Astrocyte (in vitro differentiated cells and primary cell): Measurements from ENCODE around the gene PAM16. TPM values are rescaled to one million over a fixed set of nuclear protein-coding genes. Genes with fewer than 3 reads are reported as not detected.

Experiments
- DNase-seq: peaks from one replicate; pipeline ENCODE4 v3.0.0-alpha.2; 2010; ENCODE audit warnings: low read depth
- FAIRE-seq: peaks from 2 replicates; lab custom pipeline; 2011; peaks lifted over from hg19 to GRCh38; lab: Jason Lieb, UNC
- H2AFZ ChIP-seq: 2 replicates; pipeline ENCODE4 v1.6.0; 2012; ENCODE audit warnings: low read depth, low read length, inconsistent platforms
- H3K27ac ChIP-seq: 2 replicates; pipeline ENCODE4 v1.5.1; 2011; ENCODE audit warnings: low read depth, low read length, inconsistent platforms
- H3K27me3 ChIP-seq: 2 replicates; pipeline ENCODE4 v1.6.0; 2011; ENCODE audit warnings: low read length, inconsistent platforms; ENCODE audit not compliant: insufficient read depth
- H3K36me3 ChIP-seq: 2 replicates; pipeline ENCODE4 v1.5.1; 2011; ENCODE audit warnings: low read length, inconsistent platforms; ENCODE audit not compliant: insufficient read depth
- H3K4me1 ChIP-seq: 2 replicates; pipeline ENCODE4 v1.5.1; 2011; ENCODE audit warnings: low read length, inconsistent platforms; ENCODE audit not compliant: insufficient read depth
- H3K4me2 ChIP-seq: 2 replicates; pipeline ENCODE4 v1.6.0; 2012; ENCODE audit warnings: low read length, inconsistent platforms
- H3K4me3 ChIP-seq: 2 replicates; pipeline ENCODE4 v1.5.1; 2011; ENCODE audit warnings: low read depth, mild to moderate bottlenecking, low read length, inconsistent platforms; ENCODE audit not compliant: insufficient read depth
- H3K79me2 ChIP-seq: 2 replicates; pipeline ENCODE4 v1.6.0; 2012; ENCODE audit warnings: mild to moderate bottlenecking, low read length, inconsistent platforms; ENCODE audit not compliant: insufficient read depth
- H3K9ac ChIP-seq: 2 replicates; pipeline ENCODE4 v1.6.0; 2012; ENCODE audit warnings: mild to moderate bottlenecking, low read length, inconsistent platforms
- H3K9me3 ChIP-seq: 2 replicates; pipeline ENCODE4 v1.5.1; 2012; ENCODE audit warnings: low read depth, mild to moderate bottlenecking, low read length, inconsistent platforms; ENCODE audit not compliant: insufficient read depth
- H4K20me1 ChIP-seq: 2 replicates; pipeline ENCODE4 v1.6.0; 2012; ENCODE audit warnings: low read length, inconsistent platforms; ENCODE audit not compliant: insufficient read depth
- H3K27ac Mint-ChIP-seq: one replicate; pipeline ENCODE4 v1.8.0; 2021; ENCODE audit warnings: mild to moderate bottlenecking, mixed read lengths; ENCODE audit not compliant: unreplicated experiment
- H3K27me3 Mint-ChIP-seq: one replicate; pipeline ENCODE4 v1.8.0; 2021; ENCODE audit warnings: low read depth, mixed read lengths; ENCODE audit not compliant: unreplicated experiment
- H3K36me3 Mint-ChIP-seq: one replicate; pipeline ENCODE4 v1.8.0; 2021; ENCODE audit warnings: low read depth, mixed read lengths; ENCODE audit not compliant: unreplicated experiment
- H3K4me1 Mint-ChIP-seq: one replicate; pipeline ENCODE4 v1.8.0; 2021; ENCODE audit warnings: low read depth, mixed read lengths; ENCODE audit not compliant: unreplicated experiment
- H3K4me3 Mint-ChIP-seq: one replicate; pipeline ENCODE4 v1.8.0; 2021; ENCODE audit warnings: mild to moderate bottlenecking, moderate library complexity, mixed read lengths; ENCODE audit not compliant: unreplicated experiment
- H3K9me3 Mint-ChIP-seq: one replicate; pipeline ENCODE4 v1.8.0; 2021; ENCODE audit warnings: mild to moderate bottlenecking, mixed read lengths; ENCODE audit not compliant: unreplicated experiment
- EZH2 ChIP-seq: IDR thresholded peaks from 2 replicates; pipeline ENCODE4 v1.6.1; 2012; ENCODE audit warnings: mild to moderate bottlenecking, low read length, inconsistent platforms; ENCODE audit not compliant: insufficient read depth
- total RNA-seq: library from RNA; stranded (reverse); gene quantifications from 2 replicates; pipeline ENCODE4 v1.2.1, GENCODE V29; 2021
- TF ChIP-seq, protein P1 (sequence below): IDR thresholded peaks from 2 replicates; pipeline ENCODE4 v1.5.1; 2011; ENCODE audit warnings: low read depth, mild to moderate bottlenecking, inconsistent platforms, low read length, moderate library complexity; ENCODE audit not compliant: insufficient read depth

The PAM16 gene
- total RNA-seq, 1 donor from 2014 or later = 51.9 TPM

DNA sequence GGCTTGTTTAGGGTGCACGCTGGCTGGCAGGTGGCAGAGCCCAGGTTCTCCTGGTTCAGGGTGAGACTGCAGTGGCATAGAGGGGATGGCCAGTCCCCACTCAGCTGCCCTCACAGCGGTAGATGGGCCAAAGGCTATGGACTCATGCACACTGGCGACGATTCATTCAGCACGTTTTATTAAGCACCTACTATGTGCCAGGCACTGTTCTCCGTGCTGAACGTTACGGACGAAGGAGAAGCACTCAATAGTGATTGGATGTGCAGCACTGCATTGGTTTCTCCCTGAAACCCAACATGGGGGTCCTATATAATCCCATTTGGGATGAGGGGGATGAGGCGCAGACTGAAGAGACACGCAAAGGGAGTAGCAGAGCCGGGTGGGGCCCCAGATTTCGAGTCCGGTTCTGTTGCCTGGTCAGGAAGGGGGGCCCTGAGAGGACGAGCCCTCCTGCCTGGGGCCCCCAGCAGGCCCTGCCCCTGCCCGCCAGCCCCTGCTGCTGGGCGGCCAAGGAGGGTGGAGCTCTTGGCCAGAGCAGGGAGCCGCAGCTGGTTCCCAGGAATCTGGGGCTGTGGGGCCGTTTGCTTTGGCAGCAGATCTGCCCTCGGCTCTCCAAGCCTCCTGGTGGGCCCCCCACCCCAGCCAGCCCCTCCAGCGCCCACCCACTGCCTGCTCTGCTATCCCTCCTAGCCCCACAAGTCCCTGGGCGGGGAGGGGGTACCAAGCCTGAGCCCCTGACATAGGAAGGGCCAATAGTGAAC, 26.4 kb downstream of the PAM16 start:
- no peak overlapping the region for H3K27ac ChIP-seq
- TF ChIP-seq, protein P1, sequence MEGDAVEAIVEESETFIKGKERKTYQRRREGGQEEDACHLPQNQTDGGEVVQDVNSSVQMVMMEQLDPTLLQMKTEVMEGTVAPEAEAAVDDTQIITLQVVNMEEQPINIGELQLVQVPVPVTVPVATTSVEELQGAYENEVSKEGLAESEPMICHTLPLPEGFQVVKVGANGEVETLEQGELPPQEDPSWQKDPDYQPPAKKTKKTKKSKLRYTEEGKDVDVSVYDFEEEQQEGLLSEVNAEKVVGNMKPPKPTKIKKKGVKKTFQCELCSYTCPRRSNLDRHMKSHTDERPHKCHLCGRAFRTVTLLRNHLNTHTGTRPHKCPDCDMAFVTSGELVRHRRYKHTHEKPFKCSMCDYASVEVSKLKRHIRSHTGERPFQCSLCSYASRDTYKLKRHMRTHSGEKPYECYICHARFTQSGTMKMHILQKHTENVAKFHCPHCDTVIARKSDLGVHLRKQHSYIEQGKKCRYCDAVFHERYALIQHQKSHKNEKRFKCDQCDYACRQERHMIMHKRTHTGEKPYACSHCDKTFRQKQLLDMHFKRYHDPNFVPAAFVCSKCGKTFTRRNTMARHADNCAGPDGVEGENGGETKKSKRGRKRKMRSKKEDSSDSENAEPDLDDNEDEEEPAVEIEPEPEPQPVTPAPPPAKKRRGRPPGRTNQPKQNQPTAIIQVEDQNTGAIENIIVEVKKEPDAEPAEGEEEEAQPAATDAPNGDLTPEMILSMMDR = no peak
- TF ChIP-seq EZH2 = no peak
- no peaks in the 10 kb centered on the region for H3K27me3 Mint-ChIP-seq
- no peaks in the 10 kb centered on the region for H3K27me3 ChIP-seq
- H3K4me3 ChIP-seq = no peak overlapping the region
- H3K4me1 Mint-ChIP-seq = peaks cover 10% of the 10 kb centered on the region
- H3K4me3 Mint-ChIP-seq = peak overlapping the region; percentile 57
- H3K9ac ChIP-seq = no peak overlapping the region
- peaks cover 90% of the 10 kb centered on the region for H4K20me1 ChIP-seq
- H2AFZ ChIP-seq = no peak overlapping the region
- H3K4me1 ChIP-seq = peaks cover 36% of the 10 kb centered on the region
- H3K36me3 ChIP-seq = no peaks in the 10 kb centered on the region
- H3K27ac Mint-ChIP-seq = peak overlapping the region; percentile 80
- H3K9me3 ChIP-seq = no peaks in the 10 kb centered on the region
- H3K9me3 Mint-ChIP-seq = no peaks in the 10 kb centered on the region
- H3K79me2 ChIP-seq = peaks cover 93% of the 10 kb centered on the region
- H3K4me2 ChIP-seq = peak overlapping the region; percentile 3
- no peaks in the 10 kb centered on the region for H3K36me3 Mint-ChIP-seq
- FAIRE-seq (no peak), DNase-seq (no peak)

DNA sequence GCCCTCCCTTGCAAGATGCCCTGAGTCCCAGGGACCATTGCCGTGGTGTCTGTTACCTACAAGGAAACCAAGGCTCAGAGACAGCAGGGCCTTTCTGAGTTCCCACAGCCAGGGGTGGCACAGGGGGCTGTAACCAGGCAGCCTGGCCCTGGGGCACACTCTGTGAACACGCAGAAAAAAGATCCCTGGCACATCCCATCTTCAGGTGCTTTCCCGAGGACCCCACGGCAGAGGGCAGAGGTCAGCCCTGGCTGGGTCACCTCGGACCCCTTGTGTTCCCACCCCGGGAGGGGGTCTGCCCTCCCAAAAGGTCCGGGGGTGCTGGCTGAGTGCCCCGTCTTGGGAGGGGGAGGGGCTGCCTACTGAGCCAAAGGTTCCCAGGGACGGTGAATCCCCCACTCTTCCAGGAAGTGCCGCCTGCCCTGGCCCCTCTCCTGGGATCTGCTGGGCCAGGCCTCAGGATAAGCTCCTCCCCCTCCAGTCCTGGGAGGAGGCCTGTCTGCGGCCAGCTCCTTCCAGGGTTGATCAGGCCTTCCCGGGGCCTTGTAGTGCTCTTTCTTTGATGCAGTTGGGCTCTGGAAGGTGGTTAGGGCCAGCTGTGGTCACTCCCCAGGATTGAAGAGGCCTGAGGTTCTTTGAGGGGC, 27.2 kb downstream of the PAM16 start:
- peaks cover 8% of the 10 kb centered on the region for H3K4me1 Mint-ChIP-seq
- peak overlapping the region; percentile 57 for H3K4me3 Mint-ChIP-seq
- H3K9me3 Mint-ChIP-seq = no peaks in the 10 kb centered on the region
- Histone ChIP-seq H2AFZ (no peak overlapping the region), H4K20me1 (peaks cover 90% of the 10 kb centered on the region), H3K4me3 (no peak overlapping the region), H3K36me3 (no peaks in the 10 kb centered on the region), H3K4me2 (peak overlapping the region; percentile 3), H3K4me1 (peaks cover 40% of the 10 kb centered on the region), H3K79me2 (peaks cover 93% of the 10 kb centered on the region), H3K27me3 (no peaks in the 10 kb centered on the region), H3K9ac (peak overlapping the region; percentile 35), H3K9me3 (no peaks in the 10 kb centered on the region), H3K27ac (no peak overlapping the region)
- TF ChIP-seq, protein P1 = no peak
- no peak for TF ChIP-seq EZH2
- FAIRE-seq (no peak), DNase-seq (no peak)
- no peaks in the 10 kb centered on the region for H3K36me3 Mint-ChIP-seq
- H3K27me3 Mint-ChIP-seq = no peaks in the 10 kb centered on the region
- no peak overlapping the region for H3K27ac Mint-ChIP-seq
